ENCODE results near the gene TBC1D21.

GRCh38 chr15:73915082-73915481, 41.7 kb downstream of the TBC1D21 start:
- TF ChIP-seq CTCF (IDR thresholded peaks at IDR 0.05) (no peak), POLR2A (IDR thresholded peaks at IDR 0.05) (no peak)
